Stomach (tissue), 9 donors: ENCODE measurements around the gene CMTR1. TPM values are rescaled to one million over a fixed set of nuclear protein-coding genes. Genes with fewer than 3 reads are reported as not detected.

ENCODE experiments used
- DNase-seq, 2 donors: peaks; one replicate each; pipeline versions ENCODE4 v3.0.0 to v3.0.0-alpha.2; 2013 to 2019
- H3K27ac ChIP-seq, 5 donors: fragments of 200-600 bp in 4 of 5; sonication (generic) in 4 of 5; one replicate each; pipeline ENCODE4 v1.5.1; 2013 to 2019; ENCODE audit warnings: mild to moderate bottlenecking in 1 of 5, moderate library complexity in 1 of 5
- H3K27me3 ChIP-seq, 3 donors: fragments of 200-600 bp; sonication (generic); one replicate each; pipeline ENCODE4 v1.5.1; 2017 to 2019; ENCODE audit warnings: mixed run types in 1 of 3
- H3K36me3 ChIP-seq, 4 donors: fragments of 200-600 bp; sonication (generic); 1 replicate in 3 of 4; 2 replicates in 1 of 4; pipeline ENCODE4 v1.5.1; 2016 to 2019
- H3K4me1 ChIP-seq, 4 donors: fragments of 200-600 bp; sonication (generic); one replicate each; pipeline ENCODE4 v1.5.1; 2016 to 2019
- H3K4me3 ChIP-seq, 4 donors: fragments of 200-600 bp; sonication (generic) in 3 of 4; one replicate each; pipeline ENCODE4 v1.5.1; 2016 to 2019; ENCODE audit warnings: mild to moderate bottlenecking in 1 of 4
- H3K9me3 ChIP-seq, 4 donors: fragments of 200-600 bp; sonication (generic); one replicate each; pipeline ENCODE4 v1.5.1; 2016 to 2019
- CTCF ChIP-seq, 7 experiments: fragments of 450-650 bp in 4 of 7; fragments of 200-600 bp in 3 of 7; sonication (generic) in 3 of 7; IDR thresholded peaks; one replicate each; pipeline ENCODE4 v1.5.1; 2016 to 2019; ENCODE audit warnings: antibody characterized with exemption in 7 of 7, control low read depth in 2 of 7, mild to moderate bottlenecking in 1 of 7
- EP300 ChIP-seq: sonication (generic); formaldehyde crosslinking; IDR thresholded peaks from one replicate; pipeline ENCODE4 v1.6.1; 2017; ENCODE audit warnings: antibody characterized with exemption
- POLR2A ChIP-seq, 4 donors: fragments of 450-650 bp; IDR thresholded peaks; one replicate each; pipeline ENCODE4 v1.6.1; 2016; ENCODE audit warnings: antibody characterized with exemption in 4 of 4, control low read depth in 2 of 4, mild to moderate bottlenecking in 1 of 4, moderate library complexity in 1 of 4
- POLR2AphosphoS5 ChIP-seq, 3 donors: sonication (generic); formaldehyde crosslinking; IDR thresholded peaks; one replicate each; pipeline ENCODE4 v1.6.1; 2016; ENCODE audit warnings: antibody characterized with exemption in 3 of 3
- WGBS, 5 donors: extraction: QIAGEN DNeasy Blood & Tissue Kit in 3 of 5; methylation state at CpG; one replicate each; pipeline versions ENCODE4 v1.1.5 to v1.1.7; 2013 to 2018; 5-methylcytosine and 5-hydroxymethylcytosine counted together
- intact Hi-C: fragments of 100-400 bp; cut with DNase I; formaldehyde crosslinking; loops from one replicate; pipeline ENCODE4 v1.15.1; 2023; ENCODE audit warnings: low total_unique reads
- polyA plus RNA-seq, 3 donors: library from polyadenylated mRNA; stranded (reverse); fragments of 200-250 nt; gene quantifications; one replicate each; pipeline ENCODE4 v1.2.3, GENCODE V29; 2013
- total RNA-seq, 5 donors: library from RNA; depleted of rRNA; stranded (reverse); fragments of >200 nt; gene quantifications; one replicate each; pipeline versions ENCODE4 v1.1.0 to v1.2.3, GENCODE V29; 2014 to 2016
- donor health status: healthy with polysubstance abuse.
- donor health status: Bipolar disorder and iron deficiency.
- donor health status: healthy.

Gene CMTR1
- total and polyA plus RNA-seq, 8 donors: 6.3 to 145 (median 24.5) TPM

DNA sequence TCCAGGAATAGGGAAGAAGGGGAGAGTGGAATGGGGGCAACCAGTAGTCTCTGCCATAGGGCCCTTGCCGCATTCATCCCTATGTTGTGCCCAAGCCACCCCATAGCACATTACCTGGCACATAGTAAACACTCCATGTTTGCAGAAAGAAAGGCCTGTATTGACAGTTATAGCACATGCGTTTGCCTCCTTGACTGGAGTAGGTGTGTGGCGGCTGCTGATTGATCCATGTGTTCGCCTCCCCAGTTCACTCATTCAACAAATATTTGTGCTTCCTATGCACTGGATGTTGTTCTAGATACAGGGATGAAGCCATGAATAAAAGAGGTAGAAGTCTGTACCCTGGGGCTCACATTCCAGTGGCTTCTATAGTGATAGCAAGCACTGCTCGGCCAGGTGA is 86.4 kb downstream of the CMTR1 start:
- Histone ChIP-seq H3K4me1 (peaks cover 6 to 21% (median 17%) of the 10 kb centered on the region in 4 donors), H3K27ac (no peak overlapping the region), H3K9me3 (peaks cover 0 to 7% (median 0%) of the 10 kb centered on the region in 4 donors), H3K4me3 (no peak overlapping the region), H3K27me3 (peaks cover 0 to 34% (median 8%) of the 10 kb centered on the region in 3 donors), H3K36me3 (no peaks in the 10 kb centered on the region)
- DNase-seq: no peak
- WGBS, 5 donors: 83 to 90% (median 86%) methylated on average over 5 of the region's 5 CpGs
- intact Hi-C loops: no loop called here
- TF ChIP-seq EP300 (no peak), POLR2AphosphoS5 (IDR thresholded peaks at IDR 0.05) (no peak), CTCF (IDR thresholded peaks at IDR 0.05) (no peak), POLR2A (IDR thresholded peaks at IDR 0.05) (no peak)

- no peaks in the 10 kb centered on the region for H3K36me3 ChIP-seq
- intact Hi-C loops: no loop called here
- no peak overlapping the region for H3K4me3 ChIP-seq
- peaks cover 0 to 30% (median 18%) of the 10 kb centered on the region in 3 donors for H3K27me3 ChIP-seq
- H3K9me3 ChIP-seq: peaks cover 0 to 7% (median 0%) of the 10 kb centered on the region in 4 donors
- H3K4me1 ChIP-seq: peaks cover 2 to 11% (median 8%) of the 10 kb centered on the region in 4 donors
- WGBS, 5 donors: 53 to 73% (median 69%) methylated on average over 2 to 6 of the region's 6 CpGs
- TF ChIP-seq POLR2A (IDR thresholded peaks at IDR 0.05) (no peak), EP300 (no peak), CTCF (IDR thresholded peaks at IDR 0.05) (no peak), POLR2AphosphoS5 (IDR thresholded peaks at IDR 0.05) (no peak)
- DNase-seq: no peak
- no peak overlapping the region for H3K27ac ChIP-seq
These were observed 87.9 kb downstream of the CMTR1 start for GRCh38 chr6:37520926-37521325.

- intact Hi-C loops: no loop called here
- WGBS, 5 donors: 47 to 67% (median 59%) methylated on average over 4 of the region's 4 CpGs
- peaks cover 0 to 7% (median 0%) of the 10 kb centered on the region in 4 donors for H3K9me3 ChIP-seq
- H3K27me3 ChIP-seq: peaks cover 0 to 28% (median 19%) of the 10 kb centered on the region in 3 donors
- no peak for DNase-seq
- no peak overlapping the region for H3K4me3 ChIP-seq
- no peak overlapping the region for H3K27ac ChIP-seq
- peaks cover 0 to 3% (median under 1%) of the 10 kb centered on the region in 4 donors for H3K4me1 ChIP-seq
- TF ChIP-seq EP300 (no peak), POLR2A (IDR thresholded peaks at IDR 0.05) (no peak)
- H3K36me3 ChIP-seq: no peaks in the 10 kb centered on the region
These were observed 88.7 kb downstream of the CMTR1 start for GRCh38 chr6:37521674-37522073.

GRCh38 chr6:37522836-37523235 is 89.8 kb downstream of the CMTR1 start:
- 84 to 93% (median 91%) methylated on average over 3 of the region's 3 CpGs for WGBS, 5 donors
- peaks cover 0 to 7% (median 0%) of the 10 kb centered on the region in 4 donors for H3K9me3 ChIP-seq
- no peak for TF ChIP-seq EP300
- TF ChIP-seq POLR2A (IDR thresholded peaks at IDR 0.05): no peak
- TF ChIP-seq POLR2AphosphoS5 (IDR thresholded peaks at IDR 0.05): no peak
- TF ChIP-seq CTCF (IDR thresholded peaks at IDR 0.05): no peak
- intact Hi-C loops: no loop called here
- H3K4me1 ChIP-seq: no peaks in the 10 kb centered on the region
- peaks cover 0 to 38% (median 19%) of the 10 kb centered on the region in 3 donors for H3K27me3 ChIP-seq
- no peaks in the 10 kb centered on the region for H3K36me3 ChIP-seq
- no peak overlapping the region for H3K27ac ChIP-seq
- no peak overlapping the region for H3K4me3 ChIP-seq
- DNase-seq: no peak

GRCh38 chr6:37523412-37523811 is 90.4 kb downstream of the CMTR1 start:
- no peak for TF ChIP-seq EP300
- TF ChIP-seq POLR2A (IDR thresholded peaks at IDR 0.05): no peak
- TF ChIP-seq POLR2AphosphoS5 (IDR thresholded peaks at IDR 0.05): no peak
- no peak for TF ChIP-seq CTCF (IDR thresholded peaks at IDR 0.05)
- no peak overlapping the region for H3K4me3 ChIP-seq
- WGBS, 5 donors: 53 to 76% (median 62%) methylated on average over 6 to 7 of the region's 7 CpGs
- no peak overlapping the region for H3K27ac ChIP-seq
- H3K9me3 ChIP-seq: peaks cover 0 to 7% (median 0%) of the 10 kb centered on the region in 4 donors
- H3K36me3 ChIP-seq: no peaks in the 10 kb centered on the region
- DNase-seq: no peak
- intact Hi-C loops: no loop called here
- no peaks in the 10 kb centered on the region for H3K4me1 ChIP-seq
- peaks cover 0 to 44% (median 20%) of the 10 kb centered on the region in 3 donors for H3K27me3 ChIP-seq
